Activated CD4-positive, alpha-beta T cell treated with anti-CD3 and anti-CD28 coated beads, Interleukin-2, Interleukin-6, amounts not matched to agents 100 ng/mL and 50 ng/mL, durations not matched to agents 16 hours and 8 hours (primary cell): ENCODE data around the gene CCDC85C.

ENCODE experiments used
- DNase-seq: peaks from one replicate; pipeline ENCODE4 v3.0.0-alpha.2; 2020

CCDC85C gene

DNA sequence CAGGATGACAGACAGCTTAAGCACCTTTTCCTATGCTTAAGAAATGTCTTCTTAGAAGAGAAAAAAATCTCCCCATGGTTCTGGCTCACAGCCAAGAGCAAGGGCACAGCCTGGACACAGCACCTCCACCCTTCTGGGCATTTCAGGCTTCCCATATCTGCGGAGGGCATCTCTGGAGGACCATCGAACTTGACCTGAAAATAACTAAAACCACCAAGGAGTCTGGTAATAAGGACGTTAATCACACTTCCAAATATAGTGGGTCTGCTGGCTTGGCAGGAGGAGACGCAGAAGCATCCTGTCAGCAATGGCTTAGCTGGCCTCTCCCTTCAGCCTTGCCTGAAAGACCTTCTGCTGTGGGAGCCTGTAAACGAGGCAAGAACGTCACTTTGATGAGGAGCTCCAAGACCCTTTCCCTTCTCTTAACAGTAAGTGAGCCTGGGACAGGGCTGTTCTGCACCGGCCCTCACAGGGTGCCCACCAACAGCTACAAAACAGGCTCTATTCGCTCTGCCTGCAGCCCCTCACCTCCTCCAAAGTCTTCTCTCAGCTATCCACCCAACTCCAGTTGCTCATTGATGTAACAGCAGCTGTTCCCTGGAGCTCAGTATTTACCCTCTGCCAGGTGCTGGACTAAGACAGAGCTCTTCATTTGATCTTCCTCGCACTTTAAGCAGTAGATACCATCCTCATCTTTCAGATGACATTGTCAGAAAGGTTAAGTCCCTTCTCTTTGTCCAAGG, 136.5 kb downstream of the CCDC85C start:
- no peak for DNase-seq

DNA sequence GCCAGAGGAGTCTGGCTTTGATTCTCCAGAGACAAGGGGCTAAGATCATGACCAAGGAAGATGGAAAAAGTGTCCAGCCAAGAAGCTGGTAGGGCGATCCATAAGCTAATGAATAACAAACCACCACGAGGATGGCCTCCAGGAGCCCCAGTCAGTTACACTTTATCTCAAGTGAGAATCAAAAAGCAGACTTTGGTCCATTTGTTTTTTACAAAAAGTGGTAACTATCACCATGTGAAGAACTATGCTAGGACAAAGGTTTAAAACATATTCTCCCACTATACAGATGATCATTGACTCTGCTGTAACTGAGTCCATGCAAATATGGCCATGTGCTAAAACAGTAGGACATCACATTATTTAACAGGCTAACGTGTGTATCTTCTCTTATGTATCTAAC, 137.2 kb downstream of the CCDC85C start:
- DNase-seq: no peak

DNA sequence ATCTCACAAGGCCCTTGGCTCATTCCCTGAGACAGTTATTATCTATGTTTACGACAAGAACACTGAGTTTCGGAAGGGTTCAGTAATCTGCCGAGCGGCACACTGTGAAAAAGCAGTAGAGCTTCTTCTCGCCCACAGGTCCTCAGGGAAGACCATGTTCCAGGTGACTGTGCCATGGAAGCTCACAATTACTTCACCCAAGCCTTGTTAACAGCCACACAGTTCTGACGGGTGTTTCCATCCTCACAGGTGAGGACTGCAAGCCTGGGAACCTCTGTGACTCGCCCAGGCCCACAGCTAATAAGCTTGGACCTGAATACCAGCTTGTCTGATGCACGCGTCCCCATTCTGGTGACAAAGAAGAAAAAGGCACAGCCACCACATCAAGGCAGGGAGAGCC, 138.7 kb downstream of the CCDC85C start:
- no peak for DNase-seq

DNA sequence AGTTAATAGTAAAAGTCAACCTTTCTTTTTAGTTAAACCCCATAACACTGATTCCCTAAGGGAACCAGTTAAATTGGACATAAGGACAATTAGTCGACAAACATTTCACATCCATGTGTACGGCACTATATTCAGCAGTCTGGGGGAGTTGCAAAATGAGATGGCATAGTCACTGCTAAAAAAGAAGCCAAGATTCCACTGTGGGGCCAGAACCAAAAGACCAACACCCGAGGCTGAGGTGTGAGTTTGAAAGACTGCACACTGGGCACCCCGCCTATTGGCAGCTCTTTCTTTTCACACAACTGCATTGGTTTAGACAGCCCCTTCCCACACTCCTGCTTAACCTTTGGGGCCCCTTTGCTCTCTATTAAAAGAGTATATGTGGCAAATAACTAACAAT, 140.0 kb downstream of the CCDC85C start:
- DNase-seq: no peak

DNA sequence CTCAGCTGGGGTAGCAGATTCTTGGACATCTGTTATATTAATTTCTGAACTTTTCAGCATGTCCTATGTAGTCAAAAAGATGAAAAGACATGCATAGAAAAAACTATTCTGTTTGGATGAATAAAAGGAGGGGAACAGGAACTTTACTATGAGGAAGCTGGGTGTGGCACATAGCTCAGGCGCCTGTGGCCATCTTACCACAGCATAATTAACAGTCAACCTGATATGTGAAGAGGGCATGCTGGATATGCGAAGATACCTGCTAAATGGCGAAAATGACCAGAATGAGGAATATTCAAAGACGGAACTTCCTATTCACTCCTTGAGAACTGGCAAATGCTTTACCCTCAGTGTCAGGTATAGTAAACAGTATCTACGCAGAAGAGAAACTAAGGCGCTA, 141.8 kb downstream of the CCDC85C start:
- no peak for DNase-seq

DNA sequence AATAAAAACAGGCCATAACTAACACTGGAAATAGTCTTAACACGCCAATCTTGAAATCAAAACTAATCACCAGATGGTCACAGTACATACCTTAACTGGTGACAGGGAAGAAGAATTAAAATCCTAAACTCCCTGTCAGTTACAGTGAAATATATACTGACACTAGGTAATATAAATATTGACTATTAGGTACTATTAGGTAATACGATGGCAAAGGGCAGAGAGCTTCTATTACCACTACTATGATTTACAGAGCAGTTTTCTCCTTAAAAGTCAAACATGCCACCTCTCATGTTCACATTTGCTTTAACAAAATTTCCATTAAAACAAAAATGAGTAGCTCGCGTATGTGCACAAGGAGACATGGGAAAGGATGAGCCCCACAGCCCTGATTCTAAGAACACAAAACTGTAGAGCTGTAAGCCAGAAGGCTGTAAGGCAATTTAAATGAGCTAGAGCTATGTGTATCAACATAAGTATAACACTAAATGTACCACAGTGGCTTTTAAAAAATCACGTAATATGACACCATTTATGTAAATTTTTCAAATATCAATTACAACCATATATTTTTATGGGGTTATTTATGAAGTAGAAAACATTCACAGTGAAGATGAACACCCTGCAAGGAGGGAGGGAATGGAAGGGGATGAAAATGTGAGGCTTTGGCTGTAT, 142.5 kb downstream of the CCDC85C start:
- no peak for DNase-seq

DNA sequence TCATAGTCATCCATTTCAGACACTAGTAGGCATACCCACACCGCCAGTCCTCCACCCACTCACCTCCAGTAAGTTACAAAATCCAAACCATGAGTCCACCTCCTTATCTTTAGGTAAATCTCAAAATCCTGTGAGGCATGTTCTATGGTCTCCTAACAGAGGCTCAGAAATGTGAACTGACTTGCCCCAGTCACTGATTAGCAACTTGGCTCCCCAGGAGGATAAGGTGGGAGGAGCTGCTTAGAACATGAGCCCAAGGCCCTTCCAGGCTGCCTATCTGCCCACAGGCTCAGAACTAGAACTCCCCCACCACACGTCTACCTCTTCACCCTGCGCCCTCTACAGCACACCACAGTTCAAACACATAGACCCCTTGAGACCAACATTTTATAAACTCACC, 143.2 kb downstream of the CCDC85C start:
- no peak for DNase-seq

DNA sequence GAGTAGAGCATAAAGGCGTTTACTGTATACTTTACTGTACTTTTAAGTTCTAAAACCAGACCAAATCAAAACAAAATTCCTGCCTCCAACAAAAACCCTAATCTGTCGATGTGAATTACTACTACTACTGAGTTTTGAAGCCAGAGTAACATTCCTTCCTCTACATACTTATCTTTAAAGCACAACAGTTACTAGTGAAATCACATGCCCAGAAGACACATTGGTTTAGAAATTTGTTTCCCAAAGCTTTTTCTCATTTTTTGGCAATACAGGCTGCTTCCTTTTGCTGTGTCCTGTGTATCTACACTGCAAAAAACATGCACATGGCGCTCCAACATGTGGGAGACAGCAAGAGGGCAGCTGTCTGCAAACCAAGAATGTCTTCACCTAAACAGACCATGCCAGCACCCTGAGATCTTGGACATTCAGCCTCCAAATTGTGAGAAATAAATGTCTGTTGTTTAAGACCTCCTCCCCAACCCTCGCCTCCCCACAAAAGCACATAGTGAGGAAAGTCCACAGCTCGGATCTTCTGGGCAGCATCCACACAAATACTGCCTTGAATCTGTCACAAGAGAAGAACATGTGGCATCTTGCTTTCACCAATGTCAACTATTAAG, 144.4 kb downstream of the CCDC85C start:
- DNase-seq: no peak

DNA sequence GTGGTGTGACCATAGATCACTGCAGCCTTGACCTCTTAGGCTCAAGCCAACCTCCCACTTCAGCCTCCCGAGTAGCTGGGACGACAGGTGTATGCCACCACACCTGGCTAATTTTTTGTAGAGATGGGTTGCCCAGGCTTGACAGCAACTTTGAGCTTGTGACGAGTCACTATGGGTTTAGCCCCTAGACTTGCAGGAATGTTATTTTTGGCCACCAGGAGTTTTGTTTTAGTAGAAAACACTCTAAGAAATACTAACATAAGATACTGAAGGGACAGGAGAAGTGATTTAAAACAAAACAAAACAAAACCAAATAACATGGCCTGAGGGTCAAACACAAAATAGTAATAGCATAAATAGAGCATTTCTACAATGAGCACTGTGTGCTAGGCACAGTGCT, 149.8 kb downstream of the CCDC85C start:
- DNase-seq: no peak

DNA sequence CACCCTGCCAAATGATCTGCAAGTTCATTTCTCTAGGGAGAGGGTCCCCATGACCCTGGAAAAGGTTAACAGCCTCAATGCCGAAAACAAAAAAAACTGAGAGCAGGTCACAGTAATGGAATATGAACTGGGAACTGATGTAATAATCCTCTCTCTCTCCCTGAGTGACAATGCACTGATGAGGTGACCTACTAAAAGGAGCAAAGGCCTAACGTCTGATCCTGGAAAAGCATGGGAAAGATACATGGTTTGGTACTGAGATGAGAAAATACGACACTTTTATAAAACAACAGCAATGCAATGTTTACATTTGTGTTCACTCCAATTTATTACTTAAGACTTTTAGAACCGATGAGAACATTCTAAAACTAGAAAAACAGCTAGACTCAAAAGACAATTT, 151.0 kb downstream of the CCDC85C start:
- no peak for DNase-seq

DNA sequence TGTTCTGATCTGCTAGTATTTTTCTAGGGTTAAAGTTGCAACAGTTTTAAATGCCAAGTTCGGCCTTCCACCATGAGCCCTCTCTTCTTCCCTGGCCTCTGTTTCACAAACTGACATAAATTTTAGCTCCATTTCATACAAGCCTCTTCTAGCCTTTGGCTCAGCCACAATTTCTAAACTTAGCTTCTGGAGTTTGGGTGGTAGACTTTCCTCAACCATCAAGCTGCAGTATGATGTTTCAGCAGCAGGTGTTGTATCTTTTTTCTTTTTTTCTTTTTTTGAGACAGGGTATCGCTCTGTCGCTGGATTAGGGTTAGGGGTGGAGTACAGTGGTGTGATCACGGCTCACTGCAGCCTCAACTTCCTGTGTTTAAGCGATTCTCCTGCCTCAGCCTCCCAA, 152.8 kb downstream of the CCDC85C start:
- DNase-seq: no peak

DNA sequence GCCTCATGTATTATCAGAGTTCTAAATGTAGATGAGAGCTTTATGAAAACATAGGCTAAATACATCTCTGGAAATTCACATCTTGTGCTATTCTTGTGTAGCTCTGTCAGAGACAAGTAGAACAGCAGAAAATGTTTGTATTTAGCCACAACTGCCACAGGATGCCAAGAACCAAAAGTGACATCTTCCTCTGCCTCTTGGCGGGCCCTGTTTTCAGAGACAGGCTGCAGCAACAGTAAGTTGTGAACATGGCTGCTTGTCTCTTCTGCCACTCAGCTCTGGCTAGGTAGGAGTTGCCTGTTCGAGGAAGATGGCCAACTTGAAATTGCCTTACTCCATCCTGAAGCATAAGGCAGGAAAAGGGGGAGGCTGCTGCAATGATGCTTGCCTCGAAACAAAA, 153.7 kb downstream of the CCDC85C start:
- DNase-seq: no peak
